ENCODE measurements around the gene PDLIM7.

PDLIM7 gene

GRCh38 chr5:177490311-177490991 is 7.0 kb downstream of the PDLIM7 start:
- Histone ChIP-seq H3K9me3 (ENCODE audit: control insufficient read depth, low read length) (no peaks in the 10 kb centered on the region), H3K14ac (ENCODE audit: low read length in 2 of 2) (peak overlapping the region in 1 of 2 experiments; percentile 80), H2AFZ (ENCODE audit: low read depth, low read length) (no peak overlapping the region), H3K79me1 (replicated peaks; ENCODE audit: low read length, poor library complexity, severe bottlenecking) (peaks cover 5% of the 10 kb centered on the region), H2AK5ac (ENCODE audit: low read length, severe bottlenecking) (no peak overlapping the region), H3K4me3 (ENCODE audit: insufficient read depth in 1 of 2, low read depth in 1 of 2, low read length in 2 of 2) (no peak overlapping the region), H3K9ac (ENCODE audit: low read length) (no peak overlapping the region), H3K18ac (ENCODE audit: low read depth in 1 of 2, low read length in 2 of 2) (no peak overlapping the region), H3K23ac (ENCODE audit: low read length in 2 of 2) (no peak overlapping the region), H4K8ac (ENCODE audit: low read length) (peak overlapping the region; percentile 7), H2BK120ac (ENCODE audit: low read depth, low read length) (no peak overlapping the region), H2BK15ac (ENCODE audit: low read depth, poor library complexity, severe bottlenecking) (no peak overlapping the region), H3K4ac (ENCODE audit: low read depth in 1 of 2, low read length in 2 of 2) (no peak overlapping the region), H3K36me3 (ENCODE audit: control insufficient read depth in 1 of 2, insufficient read depth in 2 of 2, low read depth in 1 of 2, low read length in 2 of 2) (peaks cover 77 to 89% of the 10 kb centered on the region in 2 experiments), H4K91ac (ENCODE audit: low read length) (no peak overlapping the region), H3K4me2 (ENCODE audit: low read length, poor library complexity, severe bottlenecking) (no peak overlapping the region), H3K27me3 (ENCODE audit: control insufficient read depth in 1 of 2, insufficient read depth in 1 of 2, low read length in 2 of 2) (no peaks in the 10 kb centered on the region), H3K27ac (ENCODE audit: low read length, poor library complexity, severe bottlenecking) (peak overlapping the region; percentile 44), H3K4me1 (ENCODE audit: control insufficient read depth, insufficient read depth, low read depth, low read length) (peaks cover 72% of the 10 kb centered on the region), H2BK12ac (ENCODE audit: low read length in 2 of 2) (peak overlapping the region in 1 of 2 experiments; percentile 4), H2BK5ac (ENCODE audit: low read depth, low read length, poor library complexity, severe bottlenecking) (no peak overlapping the region)
- whole genome bisulfite sequencing, result 97% methylated on average over 15 of the region's 15 CpGs
- DNase-seq, result no peak

- H4K8ac ChIP-seq (ENCODE audit: low read length), result no peak overlapping the region
- no peak overlapping the region for H2BK120ac ChIP-seq (ENCODE audit: low read depth, low read length)
- peaks cover 90 to 99% of the 10 kb centered on the region in 2 experiments for H3K36me3 ChIP-seq (ENCODE audit: control insufficient read depth in 1 of 2, insufficient read depth in 2 of 2, low read depth in 1 of 2, low read length in 2 of 2)
- H3K9me3 ChIP-seq (ENCODE audit: control insufficient read depth, low read length), result no peaks in the 10 kb centered on the region
- H3K9ac ChIP-seq (ENCODE audit: low read length), result no peak overlapping the region
- H3K27ac ChIP-seq (ENCODE audit: low read length, poor library complexity, severe bottlenecking), result no peak overlapping the region
- H3K18ac ChIP-seq (ENCODE audit: low read depth in 1 of 2, low read length in 2 of 2), result no peak overlapping the region
- H3K79me1 ChIP-seq (replicated peaks; ENCODE audit: low read length, poor library complexity, severe bottlenecking), result peaks cover 5% of the 10 kb centered on the region
- no peak overlapping the region for H3K14ac ChIP-seq (ENCODE audit: low read length in 2 of 2)
- H2BK5ac ChIP-seq (ENCODE audit: low read depth, low read length, poor library complexity, severe bottlenecking), result no peak overlapping the region
- no peak overlapping the region for H4K91ac ChIP-seq (ENCODE audit: low read length)
- H2BK15ac ChIP-seq (ENCODE audit: low read depth, poor library complexity, severe bottlenecking), result no peak overlapping the region
- peak overlapping the region in 1 of 2 experiments; percentile 12 for H2BK12ac ChIP-seq (ENCODE audit: low read length in 2 of 2)
- H3K27me3 ChIP-seq (ENCODE audit: control insufficient read depth in 1 of 2, insufficient read depth in 1 of 2, low read length in 2 of 2), result no peaks in the 10 kb centered on the region
- H3K4me3 ChIP-seq (ENCODE audit: insufficient read depth in 1 of 2, low read depth in 1 of 2, low read length in 2 of 2), result no peak overlapping the region
- H3K4me1 ChIP-seq (ENCODE audit: control insufficient read depth, insufficient read depth, low read depth, low read length), result peaks cover 78% of the 10 kb centered on the region
- no peak overlapping the region for H3K4ac ChIP-seq (ENCODE audit: low read depth in 1 of 2, low read length in 2 of 2)
- H3K4me2 ChIP-seq (ENCODE audit: low read length, poor library complexity, severe bottlenecking), result no peak overlapping the region
- 90% methylated on average over 21 of the region's 26 CpGs for WGBS
- H2AK5ac ChIP-seq (ENCODE audit: low read length, severe bottlenecking), result no peak overlapping the region
- no peak overlapping the region for H2AFZ ChIP-seq (ENCODE audit: low read depth, low read length)
- no peak for DNase-seq
- H3K23ac ChIP-seq (ENCODE audit: low read length in 2 of 2), result no peak overlapping the region
Measured at GRCh38 chr5:177489119-177489716, 8.2 kb downstream of the PDLIM7 start.

- H3K4ac ChIP-seq (ENCODE audit: low read depth in 1 of 2, low read length in 2 of 2), result no peak overlapping the region
- H3K9ac ChIP-seq (ENCODE audit: low read length), result no peak overlapping the region
- no peaks in the 10 kb centered on the region for H3K27me3 ChIP-seq (ENCODE audit: control insufficient read depth in 1 of 2, insufficient read depth in 1 of 2, low read length in 2 of 2)
Measured at GRCh38 chr5:177487975-177488374, 9.4 kb downstream of the PDLIM7 start.

GRCh38 chr5:177487144-177487543 is 10.3 kb downstream of the PDLIM7 start:
- Histone ChIP-seq H4K8ac (ENCODE audit: low read length) (no peak overlapping the region), H2BK5ac (ENCODE audit: low read depth, low read length, poor library complexity, severe bottlenecking) (no peak overlapping the region), H2AFZ (ENCODE audit: low read depth, low read length) (no peak overlapping the region), H3K4ac (ENCODE audit: low read depth in 1 of 2, low read length in 2 of 2) (no peak overlapping the region), H3K27me3 (ENCODE audit: control insufficient read depth in 1 of 2, insufficient read depth in 1 of 2, low read length in 2 of 2) (no peaks in the 10 kb centered on the region), H3K9me3 (ENCODE audit: control insufficient read depth, low read length) (no peaks in the 10 kb centered on the region), H3K4me1 (ENCODE audit: control insufficient read depth, insufficient read depth, low read depth, low read length) (peaks cover 76% of the 10 kb centered on the region), H2BK120ac (ENCODE audit: low read depth, low read length) (no peak overlapping the region), H3K4me2 (ENCODE audit: low read length, poor library complexity, severe bottlenecking) (no peak overlapping the region), H3K27ac (ENCODE audit: low read length, poor library complexity, severe bottlenecking) (no peak overlapping the region), H3K18ac (ENCODE audit: low read depth in 1 of 2, low read length in 2 of 2) (no peak overlapping the region), H3K4me3 (ENCODE audit: insufficient read depth in 1 of 2, low read depth in 1 of 2, low read length in 2 of 2) (no peak overlapping the region), H4K91ac (ENCODE audit: low read length) (no peak overlapping the region), H3K9ac (ENCODE audit: low read length) (no peak overlapping the region), H3K36me3 (ENCODE audit: control insufficient read depth in 1 of 2, insufficient read depth in 2 of 2, low read depth in 1 of 2, low read length in 2 of 2) (peaks cover 85 to 99% of the 10 kb centered on the region in 2 experiments), H3K23ac (ENCODE audit: low read length in 2 of 2) (no peak overlapping the region), H2BK12ac (ENCODE audit: low read length in 2 of 2) (no peak overlapping the region), H2AK5ac (ENCODE audit: low read length, severe bottlenecking) (no peak overlapping the region), H2BK15ac (ENCODE audit: low read depth, poor library complexity, severe bottlenecking) (no peak overlapping the region), H3K79me1 (replicated peaks; ENCODE audit: low read length, poor library complexity, severe bottlenecking) (peaks cover 9% of the 10 kb centered on the region), H3K14ac (ENCODE audit: low read length in 2 of 2) (no peak overlapping the region)
- WGBS, result 98% methylated on average over 8 of the region's 8 CpGs
- no peak for DNase-seq

More at GRCh38 chr5:177487975-177488374, 9.4 kb downstream of the PDLIM7 start:
- 97% methylated on average over 15 of the region's 15 CpGs for WGBS
- no peak for DNase-seq
- H2BK12ac ChIP-seq (ENCODE audit: low read length in 2 of 2), result no peak overlapping the region
- H2BK5ac ChIP-seq (ENCODE audit: low read depth, low read length, poor library complexity, severe bottlenecking), result no peak overlapping the region
- H3K4me2 ChIP-seq (ENCODE audit: low read length, poor library complexity, severe bottlenecking), result no peak overlapping the region
- no peak overlapping the region for H3K18ac ChIP-seq (ENCODE audit: low read depth in 1 of 2, low read length in 2 of 2)
- peaks cover 90 to 99% of the 10 kb centered on the region in 2 experiments for H3K36me3 ChIP-seq (ENCODE audit: control insufficient read depth in 1 of 2, insufficient read depth in 2 of 2, low read depth in 1 of 2, low read length in 2 of 2)
- H3K4me1 ChIP-seq (ENCODE audit: control insufficient read depth, insufficient read depth, low read depth, low read length), result peaks cover 78% of the 10 kb centered on the region
- no peak overlapping the region for H4K91ac ChIP-seq (ENCODE audit: low read length)
- peaks cover 7% of the 10 kb centered on the region for H3K79me1 ChIP-seq (replicated peaks; ENCODE audit: low read length, poor library complexity, severe bottlenecking)
- H3K14ac ChIP-seq (ENCODE audit: low read length in 2 of 2), result no peak overlapping the region
- H3K9me3 ChIP-seq (ENCODE audit: control insufficient read depth, low read length), result no peaks in the 10 kb centered on the region
- no peak overlapping the region for H3K23ac ChIP-seq (ENCODE audit: low read length in 2 of 2)
- H3K4me3 ChIP-seq (ENCODE audit: insufficient read depth in 1 of 2, low read depth in 1 of 2, low read length in 2 of 2), result no peak overlapping the region
- H4K8ac ChIP-seq (ENCODE audit: low read length), result no peak overlapping the region
- H2BK120ac ChIP-seq (ENCODE audit: low read depth, low read length), result no peak overlapping the region
- H2BK15ac ChIP-seq (ENCODE audit: low read depth, poor library complexity, severe bottlenecking), result no peak overlapping the region
- H2AK5ac ChIP-seq (ENCODE audit: low read length, severe bottlenecking), result no peak overlapping the region
- peak overlapping the region; percentile 6 for H3K27ac ChIP-seq (ENCODE audit: low read length, poor library complexity, severe bottlenecking)
- H2AFZ ChIP-seq (ENCODE audit: low read depth, low read length), result no peak overlapping the region

Measured in mesenchymal stem cell (in vitro differentiated cells and primary cell).